PFSK-1 (cell line): ENCODE results near the gene SLC9A9.

Experiments
- FOXP2 ChIP-seq: optimal IDR thresholded peaks from 2 replicates; pipeline ENCODE3; 2011; ENCODE audit warnings: borderline replicate concordance, control low read depth, inconsistent platforms; ENCODE audit not compliant: insufficient read depth; ENCODE audit errors: extremely low read length, extremely low read depth
- POLR2AphosphoS5 ChIP-seq: IDR thresholded peaks from 2 replicates; pipeline ENCODE4 v1.6.1; 2012; ENCODE audit warnings: low read depth, mild to moderate bottlenecking, control low read depth, low read length, moderate library complexity
- REST ChIP-seq, 2 experiments: IDR thresholded peaks; 2 replicates each; pipeline versions ENCODE4 v1.6.1 to v1.8.0; 2011 to 2012; ENCODE audit warnings: low read depth in 2 of 2, low read length in 2 of 2, control low read depth in 1 of 2, inconsistent platforms in 1 of 2, mild to moderate bottlenecking in 1 of 2, moderate library complexity in 1 of 2; ENCODE audit not compliant: insufficient read depth in 1 of 2
- SIN3A ChIP-seq: IDR thresholded peaks from 2 replicates; pipeline ENCODE4 v1.6.1; 2012; ENCODE audit warnings: mild to moderate bottlenecking, low read length, moderate library complexity, borderline replicate concordance; ENCODE audit not compliant: insufficient read depth
- TAF1 ChIP-seq: IDR thresholded peaks from 2 replicates; pipeline ENCODE4 v1.6.1; 2012; ENCODE audit warnings: low read length, control low read depth, borderline replicate concordance; ENCODE audit not compliant: insufficient read depth

GRCh38 chr3:143832433-143832832 lies 15.8 kb downstream of the SLC9A9 start:
- TF ChIP-seq POLR2AphosphoS5 (no peak), REST (IDR thresholded peaks at IDR 0.05; ENCODE audit: insufficient read depth in 1 of 2, low read depth in 2 of 2, low read length in 2 of 2) (no peak), TAF1 (no peak), SIN3A (no peak), FOXP2 (no peak)
